Measurements from ENCODE around the gene ACY1. TPM values are rescaled to one million over a fixed set of nuclear protein-coding genes. Genes with fewer than 3 reads are reported as not detected.

Gene ACY1
- 20.3 TPM for total RNA-seq
- long read RNA-seq, transcript ACY1-215 (15 exons, 1,684 nt), result major isoform, 38 of 50 reads
- long read RNA-seq, partial matches to known transcripts, result 4 of 50 reads
- long read RNA-seq, other reads (novel, unspliced or antisense), result 4 of 50 reads

DNA sequence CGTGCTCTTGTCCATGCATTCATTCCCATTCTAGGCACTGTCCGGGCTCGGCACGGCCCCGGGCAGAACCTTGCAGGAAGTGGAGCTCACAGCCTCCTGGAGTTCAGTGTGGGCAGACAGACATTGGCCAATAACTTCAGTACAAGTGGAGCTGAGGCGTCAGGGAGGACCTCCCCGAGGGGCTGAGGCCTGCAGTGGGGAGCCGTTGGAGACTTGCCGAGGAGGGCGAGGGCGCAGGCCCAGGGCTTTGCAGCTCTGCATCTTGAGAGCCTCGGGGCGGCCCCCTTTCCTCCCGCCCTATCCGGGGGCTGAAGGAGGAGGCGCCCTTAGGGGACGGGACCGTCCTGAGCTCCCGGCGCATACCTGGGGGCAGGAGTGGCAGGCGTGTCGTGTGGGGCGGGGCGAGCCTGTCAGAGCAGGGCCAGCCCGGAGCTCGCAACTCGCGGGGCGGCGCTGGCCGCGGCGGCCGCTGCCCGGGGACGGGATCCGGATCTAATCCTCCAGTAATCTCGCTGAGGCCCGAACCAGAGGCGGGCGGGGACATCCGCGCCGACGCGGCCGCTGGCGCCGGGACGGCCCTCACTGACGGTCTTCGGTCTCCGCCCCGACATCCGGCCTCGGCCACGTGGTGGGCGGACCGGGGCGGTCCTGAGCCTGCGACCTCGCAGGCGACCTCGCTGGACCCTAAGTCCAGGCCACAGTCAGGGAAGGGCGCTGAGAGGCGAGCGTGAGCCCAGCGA lies at the start of gene ACY1:
Gene ACY1 (plus strand): TSS at position 698 of the 740 bp plus-strand sequence. CDS start 530 bp downstream, outside the sequence.
- DNase-seq (ENCODE audit: low spot score), result peak; percentile 92
- intact Hi-C loops (cut with DNase I), result no loop called here

GRCh38 chr3:51934139-51934850 lies 49.0 kb upstream of the ACY1 start:
- intact Hi-C loops (cut with DNase I), result no loop called here
- DNase-seq (ENCODE audit: low spot score), result no peak

DNA sequence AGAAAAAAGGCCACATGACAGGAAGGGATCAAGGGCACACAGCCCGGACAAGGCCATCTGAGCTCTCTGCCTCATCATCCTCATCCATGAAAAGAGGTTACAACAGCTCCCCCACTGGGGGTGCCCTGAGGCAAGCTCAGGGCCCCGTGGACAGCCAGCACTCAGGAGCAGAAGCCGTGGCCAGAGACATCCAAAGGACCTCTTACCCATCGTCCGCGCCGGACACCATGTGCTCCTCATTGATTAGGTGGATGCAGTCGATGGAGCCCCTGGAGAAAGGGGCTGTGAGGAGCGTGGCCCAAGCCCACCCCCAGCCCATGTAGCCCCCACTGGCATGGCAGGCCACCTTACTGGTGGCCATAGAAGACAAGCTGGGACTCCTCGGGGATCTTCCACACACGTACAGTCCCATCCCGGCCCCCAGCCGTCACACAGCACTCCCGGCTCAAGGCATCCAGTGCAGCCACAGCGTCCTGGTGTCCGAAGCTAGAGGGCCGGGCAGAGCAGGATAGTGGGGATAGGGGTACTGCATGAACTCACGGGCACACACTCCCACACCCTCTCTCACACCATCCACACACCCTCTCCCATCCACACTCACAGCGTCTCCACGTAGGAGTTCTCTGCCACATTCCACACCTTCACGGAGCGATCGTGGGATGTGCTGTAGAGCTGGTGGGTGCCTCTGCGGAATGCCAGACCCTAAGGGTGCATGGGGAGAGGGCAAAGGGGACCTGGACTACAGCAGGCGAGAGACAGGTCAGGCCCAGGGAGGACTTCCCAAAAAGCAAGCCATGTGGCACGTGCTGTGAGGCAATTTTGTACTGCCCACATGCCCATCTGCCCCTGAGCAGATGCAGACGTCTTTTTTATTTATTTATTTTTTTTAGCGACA lies 48.1 kb upstream of the ACY1 start:
- intact Hi-C loops (cut with DNase I), result no loop called here

DNA sequence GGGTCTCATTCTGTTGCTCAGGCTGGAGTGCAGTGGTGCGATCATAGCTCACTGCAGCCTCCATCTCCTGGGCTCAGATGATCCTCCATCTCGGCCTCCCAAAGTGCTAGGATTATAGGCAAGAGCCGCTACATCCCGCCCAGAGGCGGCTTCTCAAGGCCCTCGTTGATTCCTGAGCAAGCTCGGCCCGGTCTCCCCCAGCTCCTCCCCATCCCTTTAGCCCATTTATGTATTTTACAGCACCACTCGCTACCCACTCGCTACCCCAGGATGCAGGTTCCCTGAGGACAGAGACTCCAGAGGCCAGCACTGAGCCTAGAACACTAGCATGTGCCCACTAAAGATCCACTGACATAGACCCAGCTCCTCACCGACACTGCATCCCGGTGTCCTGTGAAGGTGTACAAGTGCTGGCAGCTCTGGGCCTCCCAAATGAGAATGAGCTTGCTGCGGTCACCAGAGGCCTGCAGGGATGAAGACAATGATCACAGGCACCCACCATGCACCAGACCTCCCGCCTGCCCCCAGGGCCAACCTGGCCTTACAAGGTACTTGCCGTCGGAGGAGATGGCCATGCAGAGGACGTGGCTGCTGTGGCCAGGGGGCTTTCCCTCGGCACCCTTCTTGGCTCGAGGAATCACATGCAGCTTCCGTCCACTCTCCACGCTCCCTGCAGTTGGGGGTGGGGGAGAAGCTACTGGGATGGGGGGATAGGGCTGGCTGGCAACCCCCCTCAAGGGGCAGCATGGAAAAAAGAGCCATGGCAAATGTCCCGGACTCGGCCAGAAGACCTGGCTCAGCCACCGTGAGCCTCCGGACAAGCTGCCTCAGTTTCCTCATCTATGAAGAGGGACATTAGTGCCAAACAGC lies 47.2 kb upstream of the ACY1 start:
- DNase-seq (ENCODE audit: low spot score), result no peak
- intact Hi-C loops (cut with DNase I), result no loop called here

More for the DNA sequence above, 48.1 kb upstream of the ACY1 start:
- DNase-seq (ENCODE audit: low spot score), result no peak

DNA sequence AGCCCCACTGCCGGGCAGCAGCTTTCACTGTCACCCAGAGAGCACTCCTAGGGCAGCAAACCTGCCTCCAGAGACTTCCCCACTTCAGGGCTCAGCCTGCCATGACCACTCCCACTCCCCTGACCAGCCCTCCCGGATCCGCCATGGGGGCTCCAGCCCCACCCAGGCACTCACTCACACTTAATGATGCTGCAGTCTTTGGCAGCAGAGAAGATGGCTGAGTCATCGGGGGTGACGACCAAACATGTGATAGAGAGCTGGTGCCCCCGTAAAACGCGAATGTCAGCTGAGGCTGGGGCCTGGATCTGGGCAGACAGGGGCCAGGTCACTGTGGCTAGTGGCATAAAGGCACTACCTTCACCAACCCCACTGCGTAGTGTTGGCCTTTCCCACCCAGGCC lies 46.3 kb upstream of the ACY1 start:
- no peak for DNase-seq (ENCODE audit: low spot score)
- intact Hi-C loops (cut with DNase I), result no loop called here

GRCh38 chr3:51937611-51938450 lies 45.5 kb upstream of the ACY1 start:
- DNase-seq (ENCODE audit: low spot score), result peak; percentile 56
- intact Hi-C loops (cut with DNase I), result no loop called here

DNA sequence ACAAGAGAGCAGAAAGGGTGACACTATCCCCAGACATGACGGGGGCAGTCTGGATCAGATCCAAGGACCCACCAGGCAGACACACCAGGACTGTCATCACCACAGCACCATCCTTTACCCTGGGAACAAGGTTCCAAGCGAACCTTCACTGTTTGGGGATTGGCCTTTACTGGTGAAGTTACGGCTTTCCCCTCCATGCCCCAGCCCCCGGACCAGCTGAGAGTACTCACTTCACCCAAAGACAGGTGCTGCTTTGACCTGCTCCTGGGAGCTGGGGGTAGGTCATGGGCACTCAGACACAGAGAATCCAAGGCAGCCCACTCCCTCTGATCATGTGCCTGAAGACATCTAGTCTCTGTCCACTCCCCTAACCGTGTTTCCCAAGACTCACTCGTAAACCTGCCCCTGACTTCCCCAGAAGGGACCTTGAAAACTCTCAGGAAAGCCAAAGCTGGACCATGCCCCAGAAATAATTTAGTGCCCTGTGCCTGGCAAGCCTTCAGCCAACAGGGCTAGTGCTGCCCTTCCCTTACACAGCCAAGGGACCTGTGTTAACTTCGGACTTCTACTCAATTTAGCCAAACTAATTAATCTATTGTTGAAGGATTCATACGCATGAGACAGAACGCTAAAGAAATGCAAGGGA lies 44.4 kb upstream of the ACY1 start:
- DNase-seq (ENCODE audit: low spot score), result peak; percentile 47
- intact Hi-C loops (cut with DNase I), result no loop called here

DNA sequence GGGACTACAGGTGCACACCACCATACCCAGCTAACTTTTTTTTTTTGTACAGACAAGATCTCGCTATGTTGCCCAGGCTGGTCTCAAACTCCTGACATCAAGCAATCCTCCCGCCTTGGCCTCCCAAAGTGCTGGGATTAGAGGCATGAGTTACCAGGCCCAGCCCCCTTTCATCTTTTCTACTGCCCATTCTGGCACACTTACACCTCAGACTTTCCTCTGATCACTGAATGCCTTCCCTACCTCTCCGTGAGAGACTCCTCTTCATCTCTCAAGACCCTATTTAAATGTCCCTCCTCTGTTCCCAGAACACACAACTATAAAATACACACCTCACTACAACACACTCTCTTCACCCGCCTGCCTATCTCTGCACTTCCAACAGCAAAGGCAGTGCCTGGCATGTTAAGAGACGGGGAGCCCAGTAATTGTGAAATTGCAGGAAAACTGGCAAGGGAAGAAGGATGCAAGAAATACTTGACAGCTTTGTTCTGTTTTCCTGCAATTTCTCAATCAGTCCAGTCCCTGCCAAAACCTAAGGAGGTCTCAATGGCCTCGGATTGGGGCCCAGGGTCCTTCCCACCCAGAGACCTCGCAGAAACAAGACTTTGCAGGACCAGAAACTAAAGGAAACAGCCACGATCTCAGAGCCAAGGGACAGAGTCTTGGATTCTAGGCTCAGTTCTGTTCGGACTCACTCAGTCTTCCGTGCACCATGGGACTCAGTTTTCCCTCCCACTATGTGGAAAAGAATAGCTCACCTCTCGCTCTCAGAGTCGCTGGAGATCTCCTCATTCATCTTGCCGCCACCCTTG lies 42.5 kb upstream of the ACY1 start:
- DNase-seq (ENCODE audit: low spot score), result no peak
- intact Hi-C loops (cut with DNase I), result loop anchor here (5.0 kb wide), 2 partner anchors 111 to 201 kb away; no protein-coding TSS in a partner anchor

GRCh38 chr3:51941463-51941797 lies 41.9 kb upstream of the ACY1 start:
- no peak for DNase-seq (ENCODE audit: low spot score)
- intact Hi-C loops (cut with DNase I), result loop anchor here (5.0 kb wide), 2 partner anchors 111 to 201 kb away; no protein-coding TSS in a partner anchor

DNA sequence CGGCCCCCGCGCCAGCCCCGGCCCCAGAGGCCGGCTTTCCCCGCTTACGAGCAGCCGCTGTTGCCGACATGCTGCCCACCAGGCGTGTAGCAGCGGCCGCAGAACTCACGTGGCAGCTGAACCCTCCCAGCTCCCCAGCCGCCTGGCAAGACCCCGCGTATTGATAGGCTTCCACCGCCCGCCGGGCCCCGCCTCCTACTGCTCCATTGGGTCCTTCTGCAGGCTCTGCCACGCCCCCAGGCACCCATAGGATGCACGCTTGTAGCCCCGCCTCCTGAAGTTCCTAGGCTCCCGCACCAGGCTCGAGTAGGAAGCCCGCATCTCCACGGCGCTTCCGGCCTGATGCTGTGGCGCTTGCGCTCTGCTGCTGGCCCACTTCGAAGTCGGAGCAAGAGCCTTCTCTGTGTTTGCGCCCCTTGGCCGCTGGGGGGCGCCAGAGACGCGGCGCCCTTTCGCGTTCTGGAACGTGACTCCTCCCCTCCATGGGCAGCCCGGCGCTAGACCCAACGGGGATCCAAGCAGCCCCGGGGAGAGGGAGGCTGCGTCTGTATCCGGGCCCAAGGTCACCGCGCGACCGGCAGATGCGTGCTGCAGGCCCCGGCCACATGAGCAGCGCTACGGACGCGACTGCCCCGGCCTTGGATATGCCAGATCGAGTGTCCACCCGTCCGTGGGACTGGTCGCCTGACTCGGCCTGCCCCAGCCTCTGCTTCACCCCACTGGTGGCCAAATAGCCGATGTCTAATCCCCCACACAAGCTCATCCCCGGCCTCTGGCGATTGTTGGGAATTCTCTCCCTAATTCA lies 41.3 kb upstream of the ACY1 start, which contains the start of the genes PARP3 and RRP9:
Gene PARP3 (plus strand): TSS at position 566 of the 805 bp plus-strand sequence. CDS start 993 bp downstream, outside the sequence.
Gene RRP9 (minus strand): TSS at position 107 of the 805 bp plus-strand sequence. CDS start 37 bp downstream, at position 70.
- intact Hi-C loops (cut with DNase I), result loop anchor here (1.0 to 5.0 kb wide), 4 partner anchors 32 to 200 kb away; partner anchors contain the start of genes ABHD14B and RPL29
- DNase-seq (ENCODE audit: low spot score), result peak; percentile 99

DNA sequence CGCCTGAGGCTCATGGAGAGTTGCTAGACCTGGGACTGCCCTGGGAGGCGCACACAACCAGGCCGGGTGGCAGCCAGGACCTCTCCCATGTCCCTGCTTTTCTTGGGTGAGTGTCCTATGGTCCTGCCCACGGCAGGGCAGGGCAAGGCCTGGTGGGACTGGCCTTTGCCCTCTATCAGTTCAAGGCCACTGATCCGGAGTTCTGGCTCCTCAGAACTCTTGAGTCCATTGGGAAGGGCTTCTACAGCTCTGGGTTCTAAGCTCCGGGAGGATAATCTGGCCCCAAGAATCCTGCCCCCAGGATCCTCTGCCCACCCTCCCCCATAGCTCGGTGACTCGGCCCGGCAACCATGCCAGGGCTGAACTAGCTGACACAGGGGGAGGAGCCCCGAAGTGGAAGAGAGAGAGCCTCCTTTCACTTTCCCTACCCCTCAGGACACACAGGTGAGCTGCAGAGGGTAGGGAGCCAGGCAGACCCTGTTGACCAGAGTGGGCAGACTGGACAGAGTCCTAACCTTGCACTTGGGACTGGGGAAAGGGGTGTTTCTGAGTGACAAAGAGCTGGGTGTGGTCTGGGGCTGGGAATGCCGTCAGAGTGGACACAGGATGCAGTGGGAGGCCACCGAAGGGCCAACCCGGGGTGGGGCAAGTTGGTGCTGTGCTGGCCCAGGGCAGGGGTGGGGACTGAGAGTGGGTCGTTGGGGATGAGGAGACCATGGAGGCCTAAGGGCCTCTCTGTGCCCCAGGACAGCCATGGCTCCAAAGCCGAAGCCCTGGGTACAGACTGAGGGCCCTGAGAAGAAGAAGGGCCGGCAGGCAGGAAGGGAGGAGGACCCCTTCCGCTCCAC lies 40.5 kb upstream of the ACY1 start:
- intact Hi-C loops (cut with DNase I), result loop anchor here (1.0 to 5.0 kb wide), 4 partner anchors 31 to 199 kb away; partner anchors contain the start of genes ABHD14B and RPL29
- peak; percentile 76 for DNase-seq (ENCODE audit: low spot score)

DNA sequence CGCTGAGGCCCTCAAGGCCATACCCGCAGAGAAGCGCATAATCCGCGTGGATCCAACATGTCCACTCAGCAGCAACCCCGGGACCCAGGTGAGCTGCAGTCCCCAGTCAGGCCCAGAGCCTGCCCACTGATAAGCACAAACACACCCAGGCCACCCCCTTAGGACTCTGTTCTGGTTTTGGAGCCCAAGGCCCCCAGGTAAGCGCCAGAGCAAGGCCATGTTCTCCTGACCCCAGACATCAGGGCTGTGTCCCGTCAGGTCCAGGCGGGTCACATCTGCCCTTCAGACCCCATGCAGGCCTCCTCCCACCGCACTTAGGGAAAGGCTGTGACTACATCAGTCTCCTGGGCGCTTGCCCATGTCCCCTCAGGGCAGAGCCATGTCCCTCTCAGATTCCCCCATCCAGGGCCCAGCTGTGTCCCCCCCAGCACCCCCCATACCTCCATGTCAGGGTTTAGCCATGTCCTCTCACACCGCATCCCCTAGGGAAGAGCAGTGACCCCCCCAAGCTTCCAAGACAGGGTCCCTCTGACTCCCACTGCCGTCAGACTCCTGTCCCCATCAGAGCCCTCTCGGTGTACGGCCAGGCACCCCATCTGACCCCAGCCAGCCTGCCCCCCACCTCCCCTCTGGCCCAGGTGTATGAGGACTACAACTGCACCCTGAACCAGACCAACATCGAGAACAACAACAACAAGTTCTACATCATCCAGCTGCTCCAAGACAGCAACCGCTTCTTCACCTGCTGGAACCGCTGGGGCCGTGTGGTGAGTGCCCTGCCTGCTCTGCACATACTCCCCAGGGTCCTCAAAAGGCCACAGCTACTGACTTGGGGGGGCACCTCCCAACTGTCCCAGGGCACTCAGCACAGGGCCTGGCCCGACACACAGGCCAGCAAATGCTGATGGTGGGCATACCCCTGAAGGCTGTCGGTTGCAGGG lies 39.6 kb upstream of the ACY1 start:
- peak; percentile 51 for DNase-seq (ENCODE audit: low spot score)
- intact Hi-C loops (cut with DNase I), result loop anchor here (5.0 kb wide), 2 partner anchors 109 to 199 kb away; no protein-coding TSS in a partner anchor

- DNase-seq (ENCODE audit: low spot score), result peak; percentile 71
- intact Hi-C loops (cut with DNase I), result loop anchor here (5.0 kb wide), 2 partner anchors 108 to 198 kb away; no protein-coding TSS in a partner anchor
Observed at GRCh38 chr3:51944451-51945021, 38.8 kb upstream of the ACY1 start.
